Esophagus muscularis mucosa (tissue), 4 donors: Measurements from ENCODE around the gene SLC4A2. TPM values are rescaled to one million over a fixed set of nuclear protein-coding genes. Genes with fewer than 3 reads are reported as not detected.

ENCODE experiments used
- DNase-seq: peaks from one replicate; pipeline ENCODE4 v3.0.0-alpha.2; 2017; ENCODE audit errors: extremely low spot score
- H3K27ac ChIP-seq, 4 donors: fragments of 200-600 bp; sonication (generic); replicated peaks in 1 of 4; 1 replicate in 3 of 4; 2 replicates in 1 of 4; pipeline ENCODE4 v1.5.1; 2016 to 2019; ENCODE audit warnings: mild to moderate bottlenecking in 1 of 4
- H3K27me3 ChIP-seq, 4 donors: fragments of 200-600 bp; sonication (generic); one replicate each; pipeline versions ENCODE4 v1.5.1 to v1.6.0; 2016 to 2019
- H3K36me3 ChIP-seq, 4 donors: fragments of 200-600 bp; sonication (generic); one replicate each; pipeline ENCODE4 v1.5.1; 2016 to 2019
- H3K4me1 ChIP-seq, 4 donors: fragments of 200-600 bp; sonication (generic); one replicate each; pipeline ENCODE4 v1.5.1; 2016 to 2019
- H3K4me3 ChIP-seq, 4 donors: fragments of 200-600 bp; sonication (generic); 1 replicate in 2 of 4; 2 replicates in 2 of 4; pipeline ENCODE4 v1.5.1; 2016 to 2019; ENCODE audit warnings: mild to moderate bottlenecking in 4 of 4, moderate library complexity in 1 of 4
- H3K9me3 ChIP-seq, 4 donors: fragments of 200-600 bp; sonication (generic); 1 replicate in 3 of 4; 2 replicates in 1 of 4; pipeline ENCODE4 v1.5.1; 2016 to 2019
- EP300 ChIP-seq: sonication (generic); formaldehyde crosslinking; IDR thresholded peaks from one replicate; pipeline ENCODE4 v1.6.1; 2017; ENCODE audit warnings: antibody characterized with exemption
- POLR2A ChIP-seq: fragments of 450-650 bp; IDR thresholded peaks from one replicate; pipeline ENCODE4 v1.6.1; 2017; ENCODE audit warnings: antibody characterized with exemption, moderate library complexity, mild to moderate bottlenecking, low read depth
- POLR2AphosphoS5 ChIP-seq, 2 donors: sonication (generic); formaldehyde crosslinking; IDR thresholded peaks; one replicate each; pipeline ENCODE4 v1.6.1; 2017; ENCODE audit warnings: antibody characterized with exemption in 2 of 2
- WGBS: methylation state at CpG from one replicate; pipeline ENCODE4 v1.1.5; 2018; 5-methylcytosine and 5-hydroxymethylcytosine counted together
- intact Hi-C: fragments of 100-400 bp; cut with DNase I; formaldehyde crosslinking; loops from one replicate; pipeline ENCODE4 v1.15.1; 2023
- total RNA-seq, 4 donors: library from RNA; depleted of rRNA; stranded (reverse); fragments of >200 nt; gene quantifications; one replicate each; pipeline versions ENCODE4 v1.1.0 to v1.2.1, GENCODE V29; 2016
- TF ChIP-seq, protein P1 (sequence below), 3 experiments: fragments of 200-600 bp in 2 of 3; fragments of 450-650 bp in 1 of 3; sonication (generic) in 2 of 3; IDR thresholded peaks; one replicate each; pipeline ENCODE4 v1.5.1; 2017 to 2019; ENCODE audit warnings: antibody characterized with exemption in 3 of 3, mild to moderate bottlenecking in 2 of 3, moderate library complexity in 1 of 3

Gene SLC4A2
- total RNA-seq, 4 donors from 2014 or later, result 96.8 to 165 (median 122) TPM

DNA sequence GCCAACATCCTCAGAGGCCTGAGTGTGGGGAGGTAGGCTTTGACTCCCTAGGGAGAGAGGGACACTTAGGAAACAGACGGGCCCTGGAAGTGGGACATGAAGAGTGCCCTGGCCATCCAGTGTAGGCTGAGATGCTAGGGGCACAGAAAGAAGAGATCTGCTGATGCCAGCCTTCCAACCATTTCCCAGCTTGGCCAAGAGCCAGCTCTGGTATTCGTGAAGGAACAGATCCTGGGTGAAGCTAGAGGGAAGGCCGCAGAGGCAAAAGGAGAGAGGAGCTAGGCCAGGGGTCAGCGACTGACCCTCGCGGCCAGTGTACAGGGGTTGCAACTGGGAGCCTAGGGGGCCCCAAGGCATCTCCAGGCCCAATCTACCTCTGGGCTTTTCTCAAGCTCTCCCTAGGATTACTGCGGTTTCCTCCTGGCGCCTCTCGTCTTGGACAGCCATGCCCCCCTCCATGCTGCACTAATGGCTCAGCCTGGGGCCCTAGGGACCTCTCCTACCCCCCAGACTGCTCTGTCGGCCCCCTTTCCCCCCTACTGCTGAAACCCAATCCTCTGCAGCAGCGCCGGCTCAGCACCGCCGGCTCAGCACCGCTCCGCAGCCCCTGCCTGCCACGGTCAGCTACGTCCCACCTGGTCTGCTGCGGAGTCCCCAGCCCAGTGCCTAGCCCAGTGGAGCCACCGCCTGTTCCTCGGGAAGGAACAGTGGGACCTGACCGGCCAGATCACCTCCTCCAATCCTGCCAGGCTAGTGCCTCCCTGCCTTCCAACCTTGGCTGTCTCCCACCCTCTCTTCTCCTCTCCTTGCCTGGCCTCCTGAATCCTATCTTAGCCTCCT, 11.2 kb upstream of the SLC4A2 start, which contains the start of gene ASIC3:
Gene ASIC3, plus strand, starts transcription at position 556 of the 840 bp plus-strand sequence. CDS start 355 bp downstream, outside the sequence.
- H3K27me3 ChIP-seq, result peaks cover 0 to 15% (median 0%) of the 10 kb centered on the region in 4 donors
- intact Hi-C loops, result no loop called here
- TF ChIP-seq, protein P1, sequence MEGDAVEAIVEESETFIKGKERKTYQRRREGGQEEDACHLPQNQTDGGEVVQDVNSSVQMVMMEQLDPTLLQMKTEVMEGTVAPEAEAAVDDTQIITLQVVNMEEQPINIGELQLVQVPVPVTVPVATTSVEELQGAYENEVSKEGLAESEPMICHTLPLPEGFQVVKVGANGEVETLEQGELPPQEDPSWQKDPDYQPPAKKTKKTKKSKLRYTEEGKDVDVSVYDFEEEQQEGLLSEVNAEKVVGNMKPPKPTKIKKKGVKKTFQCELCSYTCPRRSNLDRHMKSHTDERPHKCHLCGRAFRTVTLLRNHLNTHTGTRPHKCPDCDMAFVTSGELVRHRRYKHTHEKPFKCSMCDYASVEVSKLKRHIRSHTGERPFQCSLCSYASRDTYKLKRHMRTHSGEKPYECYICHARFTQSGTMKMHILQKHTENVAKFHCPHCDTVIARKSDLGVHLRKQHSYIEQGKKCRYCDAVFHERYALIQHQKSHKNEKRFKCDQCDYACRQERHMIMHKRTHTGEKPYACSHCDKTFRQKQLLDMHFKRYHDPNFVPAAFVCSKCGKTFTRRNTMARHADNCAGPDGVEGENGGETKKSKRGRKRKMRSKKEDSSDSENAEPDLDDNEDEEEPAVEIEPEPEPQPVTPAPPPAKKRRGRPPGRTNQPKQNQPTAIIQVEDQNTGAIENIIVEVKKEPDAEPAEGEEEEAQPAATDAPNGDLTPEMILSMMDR (IDR thresholded peaks at IDR 0.05), result no peak
- TF ChIP-seq EP300, result no peak
- no peak within 1 kb of the TSS for H3K27ac ChIP-seq
- H3K4me3 ChIP-seq, result no peak within 1 kb of the TSS
- DNase-seq, result no peak
- 80% methylated on average over 22 of the region's 22 CpGs for WGBS
- no peaks in the 10 kb centered on the region for H3K9me3 ChIP-seq
- peaks cover 0 to 33% (median 28%) of the 10 kb centered on the region in 4 donors for H3K36me3 ChIP-seq
- peaks cover 9 to 32% (median 22%) of the 10 kb centered on the region in 4 donors for H3K4me1 ChIP-seq

DNA sequence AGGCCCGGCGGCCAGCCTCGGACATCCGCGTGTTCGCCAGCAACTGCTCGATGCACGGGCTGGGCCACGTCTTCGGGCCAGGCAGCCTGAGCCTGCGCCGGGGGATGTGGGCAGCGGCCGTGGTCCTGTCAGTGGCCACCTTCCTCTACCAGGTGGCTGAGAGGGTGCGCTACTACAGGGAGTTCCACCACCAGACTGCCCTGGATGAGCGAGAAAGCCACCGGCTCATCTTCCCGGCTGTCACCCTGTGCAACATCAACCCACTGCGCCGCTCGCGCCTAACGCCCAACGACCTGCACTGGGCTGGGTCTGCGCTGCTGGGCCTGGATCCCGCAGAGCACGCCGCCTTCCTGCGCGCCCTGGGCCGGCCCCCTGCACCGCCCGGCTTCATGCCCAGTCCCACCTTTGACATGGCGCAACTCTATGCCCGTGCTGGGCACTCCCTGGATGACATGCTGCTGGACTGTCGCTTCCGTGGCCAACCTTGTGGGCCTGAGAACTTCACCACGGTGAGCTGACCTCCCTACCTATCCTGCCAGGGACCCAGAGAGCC, 10.4 kb upstream of the SLC4A2 start:
- peaks cover 0 to 15% (median 0%) of the 10 kb centered on the region in 4 donors for H3K27me3 ChIP-seq
- intact Hi-C loops, result no loop called here
- 79% methylated on average over 12 of the region's 38 CpGs for WGBS
- no peak for DNase-seq
- peaks cover 0 to 32% (median 28%) of the 10 kb centered on the region in 4 donors for H3K36me3 ChIP-seq
- H3K9me3 ChIP-seq, result no peaks in the 10 kb centered on the region
- H3K4me1 ChIP-seq, result peaks cover 9 to 32% (median 22%) of the 10 kb centered on the region in 4 donors
- no peak overlapping the region for H3K4me3 ChIP-seq
- TF ChIP-seq POLR2AphosphoS5 (IDR thresholded peaks at IDR 0.05) (no peak), EP300 (no peak), POLR2A (no peak)
- TF ChIP-seq, protein P1 (IDR thresholded peaks at IDR 0.05), result no peak
- no peak overlapping the region for H3K27ac ChIP-seq

DNA sequence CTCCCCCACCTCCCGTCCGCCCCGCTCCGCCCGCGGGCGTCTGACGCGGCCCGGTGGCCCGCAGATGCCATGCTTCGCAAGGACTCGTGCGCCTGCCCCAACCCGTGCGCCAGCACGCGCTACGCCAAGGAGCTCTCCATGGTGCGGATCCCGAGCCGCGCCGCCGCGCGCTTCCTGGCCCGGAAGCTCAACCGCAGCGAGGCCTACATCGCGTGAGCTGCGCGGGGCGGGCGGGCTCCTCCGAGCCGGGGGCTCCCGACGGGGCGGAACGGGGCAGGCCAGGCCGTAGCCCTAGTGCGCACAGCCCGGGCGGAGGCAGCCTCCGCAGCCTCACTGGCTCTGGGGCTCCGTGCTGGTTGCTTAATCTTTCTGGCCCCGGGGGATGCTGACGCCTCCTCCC, 8.3 kb upstream of the SLC4A2 start:
- Histone ChIP-seq H3K4me1 (peaks cover 9 to 32% (median 22%) of the 10 kb centered on the region in 4 donors), H3K36me3 (peaks cover 0 to 16% (median 8%) of the 10 kb centered on the region in 4 donors), H3K4me3 (peak overlapping the region in 3 of 4 donors; percentile 13 to 35 (median 20)), H3K9me3 (no peaks in the 10 kb centered on the region), H3K27me3 (peaks cover 0 to 15% (median 0%) of the 10 kb centered on the region in 4 donors), H3K27ac (no peak overlapping the region)
- TF ChIP-seq, protein P1 (IDR thresholded peaks at IDR 0.05), result no peak
- TF ChIP-seq EP300 (no peak), POLR2AphosphoS5 (IDR thresholded peaks at IDR 0.05) (peak; percentile 10 to 63), POLR2A (no peak)
- intact Hi-C loops, result no loop called here
- WGBS, result 2% methylated on average over 9 of the region's 50 CpGs
- no peak for DNase-seq

DNA sequence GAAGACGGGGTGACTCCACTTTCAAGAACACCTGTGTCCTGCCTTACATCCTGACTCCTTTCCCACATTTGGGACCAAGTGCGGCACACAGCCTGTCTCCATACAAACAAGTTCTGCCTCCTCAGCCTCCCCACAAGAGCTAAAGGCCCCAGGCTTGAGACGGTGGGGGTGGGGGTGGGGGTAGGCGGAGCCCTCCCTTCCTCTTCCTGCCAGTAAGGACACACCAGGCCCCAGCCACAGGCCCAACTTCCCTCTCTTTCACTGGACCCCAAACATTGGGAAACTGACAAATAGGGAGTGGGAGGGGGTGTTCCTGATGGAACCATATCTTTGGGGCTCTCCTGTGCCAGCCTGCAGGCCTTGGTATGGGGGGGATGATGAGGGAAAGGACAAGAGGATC, 6.3 kb upstream of the SLC4A2 start:
- Histone ChIP-seq H3K36me3 (peaks cover 0 to 13% (median 7%) of the 10 kb centered on the region in 4 donors), H3K27me3 (peaks cover 0 to 15% (median 0%) of the 10 kb centered on the region in 4 donors), H3K4me3 (no peak overlapping the region), H3K4me1 (peaks cover 20 to 30% (median 24%) of the 10 kb centered on the region in 4 donors), H3K27ac (no peak overlapping the region), H3K9me3 (no peaks in the 10 kb centered on the region)
- no peak for TF ChIP-seq POLR2AphosphoS5 (IDR thresholded peaks at IDR 0.05)
- intact Hi-C loops, result no loop called here
- DNase-seq, result no peak
- WGBS, result 73% methylated on average over 4 of the region's 4 CpGs

DNA sequence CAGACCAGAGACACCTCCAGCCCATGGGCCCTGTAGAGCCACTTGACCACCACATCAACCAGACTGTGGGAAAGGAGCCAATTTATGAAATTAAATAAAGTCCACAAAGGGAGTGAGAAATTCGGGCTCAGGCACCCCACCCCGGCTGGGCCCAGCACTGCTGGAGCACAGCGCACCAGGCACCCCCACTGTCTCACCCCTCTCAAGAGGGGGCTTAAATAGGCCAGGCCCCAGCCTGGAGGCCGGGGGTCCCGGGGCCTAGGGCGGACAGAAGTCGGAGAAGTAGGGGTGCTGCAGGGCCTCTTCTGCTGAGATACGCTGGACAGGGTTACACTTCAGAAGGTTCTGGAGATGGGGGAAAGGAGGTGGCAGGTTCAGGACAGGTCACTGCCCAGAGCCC, 5.6 kb upstream of the SLC4A2 start:
- Histone ChIP-seq H3K4me1 (peaks cover 24 to 36% (median 30%) of the 10 kb centered on the region in 4 donors), H3K4me3 (no peak overlapping the region), H3K36me3 (peaks cover 0 to 13% (median 7%) of the 10 kb centered on the region in 4 donors), H3K9me3 (no peaks in the 10 kb centered on the region), H3K27ac (no peak overlapping the region), H3K27me3 (peaks cover 0 to 15% (median 0%) of the 10 kb centered on the region in 4 donors)
- TF ChIP-seq, protein P1 (IDR thresholded peaks at IDR 0.05), result no peak
- no peak for TF ChIP-seq POLR2AphosphoS5 (IDR thresholded peaks at IDR 0.05)
- DNase-seq, result no peak
- intact Hi-C loops, result no loop called here
- WGBS, result 94% methylated on average over 8 of the region's 8 CpGs
